Endothelial cell (in vitro differentiated cells): ENCODE measurements around the gene AADAT. TPM values are rescaled to one million over a fixed set of nuclear protein-coding genes. Genes with fewer than 3 reads are reported as not detected.

Experiments used
- DNase-seq: peaks from one replicate; pipeline ENCODE4 v3.0.0; 2021; ENCODE audit warnings: low spot score
- H3K27ac Mint-ChIP-seq: one replicate; pipeline ENCODE4 v1.8.0; 2021; ENCODE audit warnings: mixed read lengths, inconsistent platforms; ENCODE audit not compliant: unreplicated experiment
- H3K27me3 Mint-ChIP-seq: one replicate; pipeline ENCODE4 v1.8.0; 2021; ENCODE audit warnings: mild to moderate bottlenecking, moderate library complexity, mixed read lengths, inconsistent platforms; ENCODE audit not compliant: unreplicated experiment
- H3K36me3 Mint-ChIP-seq: one replicate; pipeline ENCODE4 v1.8.0; 2021; ENCODE audit warnings: mild to moderate bottlenecking, low read depth, mixed read lengths, inconsistent platforms; ENCODE audit not compliant: unreplicated experiment
- H3K4me1 Mint-ChIP-seq: one replicate; pipeline ENCODE4 v1.8.0; 2021; ENCODE audit warnings: mild to moderate bottlenecking, mixed read lengths, inconsistent platforms; ENCODE audit not compliant: unreplicated experiment
- H3K4me3 Mint-ChIP-seq: one replicate; pipeline ENCODE4 v1.8.0; 2021; ENCODE audit warnings: mild to moderate bottlenecking, mixed read lengths, inconsistent platforms; ENCODE audit not compliant: unreplicated experiment
- H3K9me3 Mint-ChIP-seq: one replicate; pipeline ENCODE4 v1.8.0; 2021; ENCODE audit warnings: mixed read lengths, inconsistent platforms; ENCODE audit not compliant: unreplicated experiment
- CTCF ChIP-seq: fragments of 200-600 bp; sonication (generic); IDR thresholded peaks from one replicate; pipeline ENCODE4 v1.5.0; 2021; ENCODE audit warnings: antibody characterized with exemption; ENCODE audit not compliant: unreplicated experiment
- long read RNA-seq: library from polyadenylated mRNA; unstranded; transcript quantifications from one replicate; pipeline ENCODE4 v2.0.0, GENCODE V29; 2020; ENCODE audit not compliant: unreplicated experiment
- total RNA-seq: library from RNA; stranded (reverse); fragmentation: NEBNext Ultra II Directional; extraction: Animal tissue kit (Norgen Biotek cat#: 25700); gene quantifications from one replicate; pipeline ENCODE4 v1.2.1, GENCODE V29; 2021; ENCODE audit not compliant: unreplicated experiment

The AADAT gene
- total RNA-seq: 6.6 TPM
- long read RNA-seq, partial matches to known transcripts: 0 of 2 reads
- long read RNA-seq, other reads (novel, unspliced or antisense): 0 of 2 reads

GRCh38 chr4:170089668-170090351 is at the start of gene AADAT:
Gene AADAT (minus strand): TSS chr4:170089956. CDS start chr4:170089690, 266 bp downstream.
- Mint-ChIP-seq H3K27ac (no peak within 1 kb of the TSS), H3K4me1 (peaks cover 15% of the 10 kb centered on the region), H3K4me3 (peak within 1 kb of the TSS; percentile 95), H3K27me3 (no peaks in the 10 kb centered on the region), H3K36me3 (peaks cover 5% of the 10 kb centered on the region), H3K9me3 (no peaks in the 10 kb centered on the region)
- peak; percentile 78 for TF ChIP-seq CTCF
- DNase-seq: peak; percentile 82

GRCh38 chr4:170138580-170139194 is 48.9 kb upstream of the AADAT start:
- peak; percentile 82 for DNase-seq
- no peak overlapping the region for H3K27ac Mint-ChIP-seq
- peak; percentile 82 for TF ChIP-seq CTCF
- H3K27me3 Mint-ChIP-seq: peaks cover 7% of the 10 kb centered on the region
- H3K36me3 Mint-ChIP-seq: no peaks in the 10 kb centered on the region
- H3K4me1 Mint-ChIP-seq: no peaks in the 10 kb centered on the region
- no peak overlapping the region for H3K4me3 Mint-ChIP-seq
- no peaks in the 10 kb centered on the region for H3K9me3 Mint-ChIP-seq

- TF ChIP-seq CTCF: no peak
- no peak overlapping the region for H3K4me3 Mint-ChIP-seq
- peaks cover 7% of the 10 kb centered on the region for H3K36me3 Mint-ChIP-seq
- no peaks in the 10 kb centered on the region for H3K4me1 Mint-ChIP-seq
- peaks cover 10% of the 10 kb centered on the region for H3K27me3 Mint-ChIP-seq
- no peak overlapping the region for H3K27ac Mint-ChIP-seq
- peaks cover 6% of the 10 kb centered on the region for H3K9me3 Mint-ChIP-seq
- no peak for DNase-seq
Measured at GRCh38 chr4:170137927-170138326, 48.2 kb upstream of the AADAT start.

GRCh38 chr4:170137466-170137865 is 47.7 kb upstream of the AADAT start:
- Mint-ChIP-seq H3K9me3 (peaks cover 10% of the 10 kb centered on the region), H3K36me3 (peaks cover 7% of the 10 kb centered on the region), H3K27ac (no peak overlapping the region), H3K4me3 (no peak overlapping the region), H3K27me3 (peaks cover 10% of the 10 kb centered on the region), H3K4me1 (no peaks in the 10 kb centered on the region)
- TF ChIP-seq CTCF: no peak
- DNase-seq: no peak

- Mint-ChIP-seq H3K4me1 (no peaks in the 10 kb centered on the region), H3K27me3 (peaks cover 10% of the 10 kb centered on the region), H3K4me3 (no peak overlapping the region), H3K27ac (no peak overlapping the region), H3K36me3 (peaks cover 7% of the 10 kb centered on the region), H3K9me3 (peaks cover 15% of the 10 kb centered on the region)
- TF ChIP-seq CTCF: no peak
- DNase-seq: no peak
Measured at GRCh38 chr4:170134821-170135220, 45.1 kb upstream of the AADAT start.
